Trophoblast cell (in vitro differentiated cells and primary cell): ENCODE results near the gene EHD4.

ENCODE experiments used
- DNase-seq, 2 donors: peaks; one replicate each; pipeline ENCODE4 v3.0.0-alpha.2; 2016
- H2AFZ ChIP-seq: 2 replicates; pipeline ENCODE4 v1.6.1; 2013; ENCODE audit warnings: low read length, moderate library complexity, mild to moderate bottlenecking; ENCODE audit not compliant: insufficient read depth, poor library complexity
- H2AK5ac ChIP-seq: 2 replicates; pipeline ENCODE4 v1.6.1; 2013; ENCODE audit warnings: mild to moderate bottlenecking, low read length
- H2BK120ac ChIP-seq: 2 replicates; pipeline ENCODE4 v1.6.1; 2013; ENCODE audit warnings: low read length, mild to moderate bottlenecking, moderate library complexity; ENCODE audit not compliant: insufficient read depth, poor library complexity
- H2BK12ac ChIP-seq: 2 replicates; pipeline ENCODE4 v1.6.1; 2013; ENCODE audit warnings: mild to moderate bottlenecking, low read length, moderate library complexity
- H2BK5ac ChIP-seq: 2 replicates; pipeline ENCODE4 v1.6.1; 2013; ENCODE audit warnings: low read length, low read depth, moderate library complexity, mild to moderate bottlenecking; ENCODE audit not compliant: poor library complexity
- H3K14ac ChIP-seq: 2 replicates; pipeline ENCODE4 v1.6.1; 2013; ENCODE audit warnings: mild to moderate bottlenecking, low read length
- H3K18ac ChIP-seq: 2 replicates; pipeline ENCODE4 v1.6.1; 2013; ENCODE audit warnings: mild to moderate bottlenecking, low read length
- H3K23ac ChIP-seq: 2 replicates; pipeline ENCODE4 v1.6.1; 2013; ENCODE audit warnings: low read length
- H3K27ac ChIP-seq: 2 replicates; pipeline ENCODE4 v1.5.1; 2013; ENCODE audit warnings: low read depth, mild to moderate bottlenecking, inconsistent platforms, low read length, moderate library complexity
- H3K27me3 ChIP-seq: 2 replicates; pipeline ENCODE4 v1.6.1; 2013; ENCODE audit warnings: inconsistent platforms, mild to moderate bottlenecking, low read length, moderate library complexity; ENCODE audit not compliant: insufficient read depth
- H3K36me3 ChIP-seq, 2 experiments: 1 replicate in 1 of 2; 2 replicates in 1 of 2; pipeline ENCODE4 v1.6.1; 2013; ENCODE audit warnings: low read length in 2 of 2, mild to moderate bottlenecking in 2 of 2, moderate library complexity in 1 of 2; ENCODE audit not compliant: insufficient read depth in 2 of 2, control insufficient read depth in 1 of 2
- H3K4ac ChIP-seq: 2 replicates; pipeline ENCODE4 v1.6.1; 2013; ENCODE audit warnings: low read depth, mild to moderate bottlenecking, low read length, moderate library complexity
- H3K4me1 ChIP-seq, 2 experiments: 1 replicate in 1 of 2; 2 replicates in 1 of 2; pipeline ENCODE4 v1.6.1; 2013; ENCODE audit warnings: low read length in 2 of 2, mild to moderate bottlenecking in 2 of 2, moderate library complexity in 1 of 2; ENCODE audit not compliant: insufficient read depth in 2 of 2, control insufficient read depth in 1 of 2
- H3K4me2 ChIP-seq: 2 replicates; pipeline ENCODE4 v1.6.1; 2013; ENCODE audit warnings: inconsistent platforms, mild to moderate bottlenecking, low read length, moderate library complexity
- H3K4me3 ChIP-seq: 2 replicates; pipeline ENCODE4 v1.5.1; 2013; ENCODE audit warnings: mild to moderate bottlenecking, low read depth, low read length, inconsistent platforms
- H3K79me1 ChIP-seq: one replicate; pipeline ENCODE4 v1.6.1; 2013; ENCODE audit warnings: low read length
- H3K79me2 ChIP-seq: 2 replicates; pipeline ENCODE4 v1.6.1; 2013; ENCODE audit warnings: low read length, mild to moderate bottlenecking; ENCODE audit not compliant: control insufficient read depth, insufficient read depth, poor library complexity
- H3K9ac ChIP-seq: 2 replicates; pipeline ENCODE4 v1.6.1; 2013; ENCODE audit warnings: mild to moderate bottlenecking, low read length
- H3K9me3 ChIP-seq: 2 replicates; pipeline ENCODE4 v1.6.1; 2013; ENCODE audit warnings: low read depth, mild to moderate bottlenecking, control low read depth, inconsistent platforms, low read length; ENCODE audit not compliant: insufficient read depth
- H4K12ac ChIP-seq: 2 replicates; pipeline ENCODE4 v1.6.1; 2013; ENCODE audit warnings: low read depth, mild to moderate bottlenecking, low read length, moderate library complexity
- H4K8ac ChIP-seq: 2 replicates; pipeline ENCODE4 v1.6.1; 2013; ENCODE audit warnings: low read depth, mild to moderate bottlenecking, low read length, moderate library complexity
- H4K91ac ChIP-seq: one replicate; pipeline ENCODE4 v1.6.1; 2013; ENCODE audit warnings: low read depth, mild to moderate bottlenecking, low read length, moderate library complexity
- WGBS: extraction: QIAGEN DNeasy Blood & Tissue Kit; methylation state at CpG from one replicate; pipeline ENCODE4 v1.1.7; 2013; ENCODE audit warnings: missing lambda C conversion rate; ENCODE audit not compliant: insufficient read length, insufficient coverage; ENCODE audit errors: extremely low coverage; 5-methylcytosine and 5-hydroxymethylcytosine counted together

EHD4 gene

GRCh38 chr15:41971089-41971894 is 1.1 kb downstream of the EHD4 start:
- peaks cover 4% of the 10 kb centered on the region for H3K9me3 ChIP-seq
- no peak overlapping the region for H4K8ac ChIP-seq
- H3K27me3 ChIP-seq = no peaks in the 10 kb centered on the region
- H2BK12ac ChIP-seq = no peak overlapping the region
- peak overlapping the region; percentile 69 for H4K91ac ChIP-seq
- H2BK5ac ChIP-seq = no peak overlapping the region
- peak overlapping the region; percentile 66 for H3K9ac ChIP-seq
- H3K79me2 ChIP-seq = peaks cover 14% of the 10 kb centered on the region
- no peak overlapping the region for H3K27ac ChIP-seq
- H3K23ac ChIP-seq = no peak overlapping the region
- peak overlapping the region; percentile 79 for H3K4me2 ChIP-seq
- H2AK5ac ChIP-seq = no peak overlapping the region
- H2BK120ac ChIP-seq = no peak overlapping the region
- peak overlapping the region; percentile 99 for H3K4me3 ChIP-seq
- peak overlapping the region; percentile 62 for H3K14ac ChIP-seq
- H3K79me1 ChIP-seq = peaks cover 10% of the 10 kb centered on the region
- H3K4ac ChIP-seq = peak overlapping the region; percentile 24
- peak overlapping the region; percentile 62 for H2AFZ ChIP-seq
- peak overlapping the region; percentile 11 for H4K12ac ChIP-seq
- peak; percentile 83 to 85 for DNase-seq
- H3K4me1 ChIP-seq = peaks cover 13 to 18% of the 10 kb centered on the region in 2 experiments
- H3K18ac ChIP-seq = peak overlapping the region; percentile 85
- WGBS = no CpG with 5 or more reads among the region's 16 CpGs
- no peaks in the 10 kb centered on the region for H3K36me3 ChIP-seq

GRCh38 chr15:41970456-41970855 is 1.9 kb downstream of the EHD4 start:
- DNase-seq = no peak
- no peaks in the 10 kb centered on the region for H3K36me3 ChIP-seq
- no peak overlapping the region for H2AK5ac ChIP-seq
- H3K14ac ChIP-seq = no peak overlapping the region
- peaks cover 10% of the 10 kb centered on the region for H3K79me1 ChIP-seq
- H3K18ac ChIP-seq = no peak overlapping the region
- no peak overlapping the region for H3K27ac ChIP-seq
- no peak overlapping the region for H4K91ac ChIP-seq
- no peak overlapping the region for H4K12ac ChIP-seq
- no peak overlapping the region for H3K23ac ChIP-seq
- no peak overlapping the region for H3K4me3 ChIP-seq
- H3K4me2 ChIP-seq = no peak overlapping the region
- H4K8ac ChIP-seq = no peak overlapping the region
- H3K9me3 ChIP-seq = peaks cover 4% of the 10 kb centered on the region
- H2AFZ ChIP-seq = no peak overlapping the region
- no peak overlapping the region for H2BK12ac ChIP-seq
- no peak overlapping the region for H2BK120ac ChIP-seq
- H2BK5ac ChIP-seq = no peak overlapping the region
- peaks cover 17 to 23% of the 10 kb centered on the region in 2 experiments for H3K4me1 ChIP-seq
- peaks cover 14% of the 10 kb centered on the region for H3K79me2 ChIP-seq
- no CpG with 5 or more reads among the region's 1 CpG for WGBS
- H3K4ac ChIP-seq = peak overlapping the region; percentile 9
- H3K27me3 ChIP-seq = no peaks in the 10 kb centered on the region
- H3K9ac ChIP-seq = no peak overlapping the region

GRCh38 chr15:41969851-41970431 is 2.4 kb downstream of the EHD4 start:
- no CpG with 5 or more reads among the region's 3 CpGs for WGBS
- Histone ChIP-seq H2AK5ac (peak overlapping the region; percentile 18), H2BK5ac (peak overlapping the region; percentile 16), H3K9me3 (peaks cover 4% of the 10 kb centered on the region), H3K36me3 (no peaks in the 10 kb centered on the region), H3K79me1 (peaks cover 10% of the 10 kb centered on the region), H3K4me3 (no peak overlapping the region), H2AFZ (no peak overlapping the region), H4K12ac (no peak overlapping the region), H3K27me3 (no peaks in the 10 kb centered on the region), H2BK12ac (no peak overlapping the region), H2BK120ac (peak overlapping the region; percentile 30), H3K14ac (peak overlapping the region; percentile 12), H4K8ac (no peak overlapping the region), H3K4ac (peak overlapping the region; percentile 4), H4K91ac (no peak overlapping the region), H3K4me2 (peak overlapping the region; percentile 30), H3K4me1 (peaks cover 17 to 23% of the 10 kb centered on the region in 2 experiments), H3K79me2 (peaks cover 14% of the 10 kb centered on the region), H3K27ac (no peak overlapping the region), H3K18ac (peak overlapping the region; percentile 57), H3K9ac (no peak overlapping the region), H3K23ac (no peak overlapping the region)
- no peak for DNase-seq

- H2BK120ac ChIP-seq = no peak overlapping the region
- H3K79me1 ChIP-seq = peaks cover 10% of the 10 kb centered on the region
- H2AK5ac ChIP-seq = no peak overlapping the region
- peaks cover 14% of the 10 kb centered on the region for H3K79me2 ChIP-seq
- no peaks in the 10 kb centered on the region for H3K27me3 ChIP-seq
- no peak overlapping the region for H3K23ac ChIP-seq
- peaks cover 4% of the 10 kb centered on the region for H3K9me3 ChIP-seq
- H2BK12ac ChIP-seq = no peak overlapping the region
- H3K27ac ChIP-seq = no peak overlapping the region
- no CpG with 5 or more reads among the region's 4 CpGs for WGBS
- no peak overlapping the region for H3K4me3 ChIP-seq
- no peak overlapping the region for H4K12ac ChIP-seq
- no peak overlapping the region for H3K4ac ChIP-seq
- H3K4me1 ChIP-seq = peaks cover 17 to 23% of the 10 kb centered on the region in 2 experiments
- H3K14ac ChIP-seq = no peak overlapping the region
- no peak overlapping the region for H2BK5ac ChIP-seq
- no peak overlapping the region for H2AFZ ChIP-seq
- no peak overlapping the region for H4K91ac ChIP-seq
- H4K8ac ChIP-seq = no peak overlapping the region
- no peak for DNase-seq
- H3K36me3 ChIP-seq = peaks cover 2 to 3% of the 10 kb centered on the region in 2 experiments
- H3K18ac ChIP-seq = no peak overlapping the region
- no peak overlapping the region for H3K9ac ChIP-seq
- no peak overlapping the region for H3K4me2 ChIP-seq
Observed at GRCh38 chr15:41968701-41969100, 3.7 kb downstream of the EHD4 start.
